Erythroblast (primary cell): ENCODE data around the gene PDPN.

Experiments
- GATA1 ChIP-seq: IDR thresholded peaks from 2 replicates; pipeline ENCODE4 v1.6.1; 2011; ENCODE audit warnings: low read depth, mild to moderate bottlenecking, control low read depth, low read length, moderate library complexity
- POLR2A ChIP-seq: IDR thresholded peaks from 2 replicates; pipeline ENCODE4 v1.6.1; 2011; ENCODE audit warnings: mild to moderate bottlenecking, low read length

DNA sequence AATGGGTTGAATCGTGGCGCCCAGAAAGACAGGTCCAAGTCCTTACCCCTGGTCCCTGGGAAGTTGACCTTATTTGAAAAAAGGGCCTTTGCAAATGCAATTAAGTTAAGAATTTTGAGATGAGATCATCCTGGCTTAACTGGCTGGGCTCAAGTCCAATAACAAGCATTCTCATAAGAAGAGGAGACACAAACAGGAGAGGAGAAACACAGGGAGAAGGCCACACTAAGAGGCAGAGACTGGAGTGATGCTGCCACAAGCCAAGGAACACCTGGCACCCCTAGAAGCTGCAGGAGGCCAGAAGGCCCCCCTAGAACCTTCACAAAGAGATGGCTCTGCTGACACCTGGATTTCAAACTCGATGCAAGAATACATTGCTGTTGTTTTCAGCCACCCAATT, 44.6 kb downstream of the PDPN start:
- TF ChIP-seq POLR2A (no peak), GATA1 (no peak)
